Caco-2 (cell line): Measurements from ENCODE around the gene AP5B1. TPM values are rescaled to one million over a fixed set of nuclear protein-coding genes. Genes with fewer than 3 reads are reported as not detected.

Experiments
- BruUV-seq: library from RNA; stranded (reverse); fragments of 400-500 nt; replicated peaks from 2 replicates; lab custom pipeline; 2021; lab: Mats Ljungman, UMichigan
- CTCF ChIA-PET: fragments of 300-600 bp; sonication (Branson Sonifier 250); formaldehyde crosslinking; loops from one replicate; lab custom pipeline; 2022; ENCODE audit warnings: antibody characterized with exemption; lab: Charles Lee
- POLR2A ChIA-PET: fragments of 300-600 bp; sonication (Branson Sonifier 250); formaldehyde crosslinking; loops from one replicate; lab custom pipeline; 2022; ENCODE audit warnings: antibody characterized with exemption; lab: Charles Lee
- DNase-seq, 2 experiments: peaks; one replicate each; pipeline versions ENCODE4 v3.0.0 to v3.0.0-alpha.2; 2020 to 2022
- H3K27me3 ChIP-seq: replicated peaks from 2 replicates; pipeline ENCODE4 v1.6.0; 2011; ENCODE audit warnings: low read length; ENCODE audit not compliant: control insufficient read depth, insufficient read depth
- H3K36me3 ChIP-seq: 2 replicates; pipeline ENCODE4 v1.5.1; 2011; ENCODE audit warnings: low read length; ENCODE audit not compliant: control insufficient read depth, insufficient read depth
- H3K4me1 ChIP-seq: fragments of 250-450 bp; sonication (Bioruptor Pico); 2 replicates; pipeline ENCODE4 v1.5.1; 2020; ENCODE audit warnings: mild to moderate bottlenecking
- H3K4me3 ChIP-seq: 2 replicates; pipeline ENCODE4 v1.5.1; 2011; ENCODE audit warnings: low read depth, mild to moderate bottlenecking, control low read depth, low read length
- H3K9me3 ChIP-seq: fragments of 250-450 bp; sonication (Bioruptor Pico); 2 replicates; pipeline ENCODE4 v1.5.1; 2020; ENCODE audit warnings: mild to moderate bottlenecking, moderate library complexity
- H3K27ac Mint-ChIP-seq: one replicate; pipeline ENCODE4 v1.8.0; 2022; ENCODE audit warnings: mixed read lengths; ENCODE audit not compliant: unreplicated experiment
- H3K27me3 Mint-ChIP-seq: one replicate; pipeline ENCODE4 v1.8.0; 2022; ENCODE audit warnings: mixed read lengths; ENCODE audit not compliant: insufficient read depth, unreplicated experiment
- H3K36me3 Mint-ChIP-seq: one replicate; pipeline ENCODE4 v1.8.0; 2022; ENCODE audit warnings: mild to moderate bottlenecking, mixed read lengths; ENCODE audit not compliant: insufficient read depth, unreplicated experiment
- H3K4me1 Mint-ChIP-seq: one replicate; pipeline ENCODE4 v1.8.0; 2022; ENCODE audit warnings: low read depth, mixed read lengths; ENCODE audit not compliant: unreplicated experiment
- H3K4me3 Mint-ChIP-seq: one replicate; pipeline ENCODE4 v1.8.0; 2022; ENCODE audit warnings: mild to moderate bottlenecking, moderate library complexity, mixed read lengths; ENCODE audit not compliant: unreplicated experiment
- H3K9me3 Mint-ChIP-seq: one replicate; pipeline ENCODE4 v1.8.0; 2022; ENCODE audit warnings: mixed read lengths; ENCODE audit not compliant: unreplicated experiment
- CTCF ChIP-seq, 2 experiments: fragments of 200-600 bp in 1 of 2; IDR thresholded peaks; 1 replicate in 1 of 2; 2 replicates in 1 of 2; pipeline versions ENCODE4 v1.5.1 to v1.8.0; 2011 to 2022; ENCODE audit warnings: antibody characterized with exemption in 1 of 2, control low read depth in 1 of 2, inconsistent platforms in 1 of 2, low read depth in 1 of 2, low read length in 1 of 2, mild to moderate bottlenecking in 1 of 2, moderate library complexity in 1 of 2; ENCODE audit not compliant: insufficient read depth in 1 of 2, severe bottlenecking in 1 of 2, unreplicated experiment in 1 of 2
- intact Hi-C: fragments of 100-400 bp; cut with micrococcal nuclease; formaldehyde crosslinking; loops from one replicate; pipeline ENCODE4 v1.10.0; 2022; ENCODE audit not compliant: unreplicated experiment
- total RNA-seq: library from RNA; stranded (reverse); gene quantifications from 2 replicates; pipeline ENCODE4 v1.2.3, GENCODE V29; 2022

The AP5B1 gene
- total RNA-seq, 1 experiment from 2014 or later, result 19.3 TPM

- Mint-ChIP-seq H3K36me3 (peaks cover 26% of the 10 kb centered on the region), H3K9me3 (no peaks in the 10 kb centered on the region), H3K27ac (no peak overlapping the region), H3K4me1 (peaks cover under 1% of the 10 kb centered on the region), H3K4me3 (no peak overlapping the region), H3K27me3 (no peaks in the 10 kb centered on the region)
- peak in 1 of 2 experiments; percentile 26 for DNase-seq
- no peak overlapping the region for H3K4me3 ChIP-seq
- no peaks in the 10 kb centered on the region; the same call in none of the 2 replicates for H3K36me3 ChIP-seq
- peaks cover 15% of the 10 kb centered on the region for H3K4me1 ChIP-seq
- ChIA-PET CTCF (interaction anchor here (0.7 to 1.5 kb wide), 3 partner anchors 9 to 112 kb away, joined by 3 to 5 read pairs (median 3); partner anchors contain the start of gene FIBP), POLR2A (interaction anchor here (0.7 to 1.2 kb wide), 3 partner anchors 64 to 112 kb away, joined by 3 to 5 read pairs (median 3); partner anchors contain the start of gene CFL1)
- no peak for TF ChIP-seq CTCF (IDR thresholded peaks at IDR 0.05; ENCODE audit: insufficient read depth in 1 of 2, low read depth in 1 of 2, low read length in 1 of 2, severe bottlenecking in 1 of 2, unreplicated experiment in 1 of 2)
- no peaks in the 10 kb centered on the region for H3K9me3 ChIP-seq
- intact Hi-C loops, result no loop called here
- H3K27me3 ChIP-seq, result no peaks in the 10 kb centered on the region
- no TSS peak for BruUV-seq
Measured at GRCh38 chr11:65776710-65777141, 4.0 kb downstream of the AP5B1 start.

- H3K4me3 ChIP-seq, result no peak overlapping the region
- Mint-ChIP-seq H3K9me3 (no peaks in the 10 kb centered on the region), H3K27ac (no peak overlapping the region), H3K4me3 (no peak overlapping the region), H3K4me1 (peaks cover 5% of the 10 kb centered on the region), H3K36me3 (peaks cover 26% of the 10 kb centered on the region), H3K27me3 (no peaks in the 10 kb centered on the region)
- DNase-seq, result peak; percentile 31 to 53
- peaks cover 15% of the 10 kb centered on the region for H3K4me1 ChIP-seq
- POLR2A ChIA-PET, result interaction anchor here (0.7 to 1.2 kb wide), 2 partner anchors 64 to 82 kb away, joined by 3 to 5 read pairs; partner anchors contain the start of gene CFL1
- no peaks in the 10 kb centered on the region for H3K27me3 ChIP-seq
- CTCF ChIA-PET, result interaction anchor here (0.7 to 1.3 kb wide), 2 partner anchors 8 to 112 kb away, joined by 3 to 5 read pairs; partner anchors contain the start of gene FIBP
- no TSS peak for BruUV-seq
- H3K36me3 ChIP-seq, result no peaks in the 10 kb centered on the region; the same call in none of the 2 replicates
- no peaks in the 10 kb centered on the region for H3K9me3 ChIP-seq
- no peak for TF ChIP-seq CTCF (IDR thresholded peaks at IDR 0.05; ENCODE audit: insufficient read depth in 1 of 2, low read depth in 1 of 2, low read length in 1 of 2, severe bottlenecking in 1 of 2, unreplicated experiment in 1 of 2)
- intact Hi-C loops, result no loop called here
Measured at GRCh38 chr11:65776196-65776595, 4.6 kb downstream of the AP5B1 start.

- H3K4me1 ChIP-seq, result peaks cover 19% of the 10 kb centered on the region
- H3K4me1 Mint-ChIP-seq, result peaks cover 15% of the 10 kb centered on the region
- no TSS peak for BruUV-seq
- H3K27ac Mint-ChIP-seq, result no peak overlapping the region
- H3K4me3 Mint-ChIP-seq, result no peak overlapping the region
- CTCF ChIA-PET, result no interaction called here
- no peaks in the 10 kb centered on the region for H3K9me3 ChIP-seq
- H3K4me3 ChIP-seq, result no peak overlapping the region
- intact Hi-C loops, result loop anchor here (5.0 kb wide), 1 partner anchor 62 kb away; the partner anchor contains the start of gene KAT5
- no peaks in the 10 kb centered on the region; the same call in none of the 2 replicates for H3K36me3 ChIP-seq
- H3K9me3 Mint-ChIP-seq, result no peaks in the 10 kb centered on the region
- no peaks in the 10 kb centered on the region for H3K27me3 ChIP-seq
- no peak for TF ChIP-seq CTCF (IDR thresholded peaks at IDR 0.05; ENCODE audit: insufficient read depth in 1 of 2, low read depth in 1 of 2, low read length in 1 of 2, severe bottlenecking in 1 of 2, unreplicated experiment in 1 of 2)
- POLR2A ChIA-PET, result no interaction called here
- peaks cover 25% of the 10 kb centered on the region for H3K36me3 Mint-ChIP-seq
- no peak for DNase-seq
- H3K27me3 Mint-ChIP-seq, result no peaks in the 10 kb centered on the region
Measured at GRCh38 chr11:65774525-65775306, 6.1 kb downstream of the AP5B1 start.
